CD4-positive, alpha-beta T cell treated with Interleukin-12 subunit alpha and Interleukin-12 subunit beta, for 1 hour (primary cell): Measurements from ENCODE around the gene HEMK1.

ENCODE experiments used
- DNase-seq: peaks from one replicate; pipeline ENCODE4 v3.0.0-alpha.2; 2020

HEMK1 gene

DNA sequence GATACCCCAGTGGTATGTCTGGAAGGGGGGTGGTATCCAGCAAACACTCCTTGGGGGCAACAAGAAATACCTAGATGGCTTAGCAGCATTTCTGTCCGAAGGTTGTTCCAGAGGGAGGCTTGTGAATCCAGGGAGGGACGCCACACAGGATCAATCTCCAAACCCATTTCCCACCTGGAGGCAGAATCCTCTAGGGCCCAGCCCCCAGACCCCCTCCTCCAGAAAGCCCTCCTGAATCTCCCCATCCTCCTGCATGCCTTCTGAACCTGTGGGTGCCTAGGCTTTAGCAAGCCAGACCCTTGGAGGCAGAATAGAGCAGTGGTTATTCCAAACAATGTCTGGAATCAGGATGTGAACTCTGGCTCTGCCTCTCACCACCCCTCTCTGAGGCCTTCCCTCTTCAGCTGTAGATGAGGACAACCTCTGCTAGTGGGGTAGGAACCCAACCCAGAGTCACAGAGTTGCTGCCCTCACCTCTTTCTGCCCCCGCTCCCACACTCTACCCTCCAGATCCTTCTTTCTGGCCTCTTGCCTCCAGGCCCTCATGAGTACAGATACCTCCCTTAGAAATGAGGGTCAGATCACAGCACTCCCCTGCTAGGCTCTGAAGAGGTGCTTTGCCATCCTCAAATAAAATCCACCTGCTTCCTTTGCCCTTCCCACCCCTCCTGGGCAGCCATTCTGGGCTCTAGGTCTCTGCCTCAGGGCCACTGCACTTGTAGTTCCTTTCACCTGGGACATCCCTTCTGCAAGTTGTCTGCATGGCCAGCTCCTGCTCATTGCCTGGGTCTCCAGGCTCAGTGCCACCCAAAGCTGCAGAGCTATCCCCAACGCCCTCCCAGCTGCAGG is 34.2 kb downstream of the HEMK1 start:
- no peak for DNase-seq

GRCh38 chr3:50604110-50604621 is 34.8 kb downstream of the HEMK1 start:
- no peak for DNase-seq

- DNase-seq, result no peak
These were observed 35.6 kb downstream of the HEMK1 start for GRCh38 chr3:50604628-50605588.

DNA sequence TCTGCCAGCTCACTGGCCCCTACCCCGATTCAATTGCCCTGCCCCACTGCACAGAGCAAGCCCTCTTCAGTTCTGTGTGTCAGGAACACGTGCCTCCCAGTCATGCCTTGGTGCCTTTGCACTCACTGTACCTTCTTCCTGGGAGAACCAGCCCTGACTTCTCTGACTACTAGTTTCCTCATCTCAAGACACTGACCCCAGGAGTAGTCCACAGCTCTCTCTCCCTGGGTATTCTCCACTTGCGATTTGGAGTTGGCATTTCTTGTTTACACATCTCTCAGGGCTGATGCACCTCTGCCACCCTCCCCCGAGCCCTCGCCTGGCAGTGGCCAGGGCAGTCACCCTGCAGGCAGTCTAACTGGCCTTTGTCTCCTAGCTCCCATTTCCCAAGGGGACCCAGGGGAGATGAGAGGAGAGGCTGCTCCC is 36.6 kb downstream of the HEMK1 start:
- no peak for DNase-seq

GRCh38 chr3:50606596-50606995 is 37.3 kb downstream of the HEMK1 start:
- DNase-seq, result peak; percentile 49

DNA sequence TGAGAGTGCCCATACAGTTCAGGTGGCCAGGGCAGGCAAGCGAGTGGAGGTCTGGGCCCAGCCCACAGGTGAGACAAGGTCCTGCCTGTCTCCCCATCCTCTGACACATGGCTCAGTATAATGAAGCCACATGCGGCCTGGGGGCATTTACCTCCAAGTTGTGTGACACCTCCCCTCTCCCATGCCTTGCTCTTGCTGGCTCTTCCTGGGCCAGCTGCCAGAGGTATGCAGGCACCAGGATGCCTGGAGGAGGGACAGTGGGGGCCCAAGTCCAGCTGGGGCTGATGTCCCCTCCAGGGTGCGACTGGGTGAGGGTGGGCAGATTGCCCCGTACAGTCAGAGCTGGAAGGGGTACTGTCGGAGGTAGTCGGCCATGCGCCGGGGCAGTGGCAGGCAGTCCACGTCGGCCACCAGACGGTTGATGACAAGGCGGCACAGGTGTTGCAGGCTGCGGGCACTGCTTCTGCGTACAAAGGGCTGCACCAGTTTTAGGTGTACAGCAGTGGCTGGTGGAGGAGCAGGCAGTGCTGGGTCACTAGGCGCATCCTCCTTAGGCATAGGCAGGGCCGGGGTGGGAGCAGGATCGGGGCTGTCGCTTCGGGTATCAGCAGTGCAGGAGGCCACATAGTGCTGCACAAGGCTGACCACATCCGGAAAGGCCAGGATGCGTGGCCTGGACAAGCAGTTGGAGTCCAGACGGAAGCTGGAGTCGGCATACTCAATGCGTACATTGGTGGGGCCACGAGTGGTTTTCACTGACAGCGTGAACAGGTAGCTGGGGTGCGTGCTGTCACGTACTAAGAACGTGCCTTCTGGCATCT is 38.2 kb downstream of the HEMK1 start:
- DNase-seq, result no peak

DNA sequence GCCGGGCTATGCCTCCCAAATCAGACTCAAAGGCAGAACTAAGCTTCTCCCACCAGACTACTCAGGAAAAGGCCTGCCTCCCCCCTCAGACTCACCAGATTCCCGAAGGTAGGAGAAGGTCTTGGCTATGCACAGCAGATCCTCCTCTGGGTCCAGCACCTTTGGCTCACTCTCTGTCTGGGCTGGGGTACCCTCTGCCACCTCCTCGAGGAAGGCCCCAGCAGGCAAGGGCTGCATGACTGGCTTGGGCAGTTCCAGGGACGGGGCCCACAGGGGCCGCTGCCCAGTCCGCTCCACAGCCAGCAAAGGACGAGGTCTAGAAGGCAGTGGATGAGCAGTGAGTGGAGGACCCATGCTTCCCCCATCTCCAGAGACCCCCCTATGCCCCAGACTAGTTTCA is 39.0 kb downstream of the HEMK1 start:
- DNase-seq, result no peak

DNA sequence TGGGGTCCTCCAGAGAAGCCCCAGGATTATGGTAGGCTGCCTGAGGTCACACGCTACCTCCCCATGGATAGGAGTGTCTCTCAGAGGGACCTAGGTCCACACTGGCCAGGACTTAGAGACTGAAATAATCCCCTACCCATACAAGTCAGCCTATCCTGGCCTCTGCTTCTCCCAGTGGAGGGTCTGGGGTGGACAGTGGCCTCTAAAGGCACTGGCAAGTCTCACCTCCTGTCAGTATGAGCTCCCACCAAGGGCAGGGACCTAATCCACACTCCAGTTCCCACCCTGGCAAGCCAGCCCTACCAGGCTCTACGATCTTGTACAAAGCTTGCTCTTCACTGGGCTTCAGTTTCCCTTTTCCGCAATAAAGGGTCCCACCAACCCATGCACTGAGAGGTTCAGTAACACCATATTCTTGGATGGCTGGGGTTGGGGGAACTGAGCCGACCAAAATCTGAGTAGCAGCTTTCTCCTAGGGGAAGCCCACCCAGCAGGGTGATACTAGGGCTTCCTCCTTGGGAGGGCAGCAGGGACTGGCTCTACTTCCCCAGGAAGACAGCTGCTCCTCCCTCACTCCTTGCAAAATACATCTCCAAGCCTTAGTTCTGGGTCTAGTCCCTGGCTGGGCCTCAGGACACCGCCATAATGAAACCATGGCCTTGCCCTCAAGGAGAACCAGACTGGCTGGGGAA is 39.9 kb downstream of the HEMK1 start:
- DNase-seq, result no peak

DNA sequence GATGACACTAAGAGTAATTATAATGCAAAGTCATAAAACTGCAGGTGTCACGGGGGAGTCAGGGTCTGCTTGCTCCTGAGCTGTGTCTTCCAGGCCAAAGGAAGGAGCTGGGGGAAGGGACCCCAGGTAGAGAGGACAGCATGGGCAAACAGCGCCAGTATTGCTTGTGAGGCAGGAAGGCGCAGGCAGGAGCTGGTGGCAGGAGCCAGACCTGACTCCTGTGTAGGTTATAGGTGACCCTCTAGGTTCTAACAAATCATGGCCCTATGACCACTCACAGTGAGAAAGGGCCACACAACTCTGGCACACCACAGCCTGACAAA is 40.4 kb downstream of the HEMK1 start:
- no peak for DNase-seq

DNA sequence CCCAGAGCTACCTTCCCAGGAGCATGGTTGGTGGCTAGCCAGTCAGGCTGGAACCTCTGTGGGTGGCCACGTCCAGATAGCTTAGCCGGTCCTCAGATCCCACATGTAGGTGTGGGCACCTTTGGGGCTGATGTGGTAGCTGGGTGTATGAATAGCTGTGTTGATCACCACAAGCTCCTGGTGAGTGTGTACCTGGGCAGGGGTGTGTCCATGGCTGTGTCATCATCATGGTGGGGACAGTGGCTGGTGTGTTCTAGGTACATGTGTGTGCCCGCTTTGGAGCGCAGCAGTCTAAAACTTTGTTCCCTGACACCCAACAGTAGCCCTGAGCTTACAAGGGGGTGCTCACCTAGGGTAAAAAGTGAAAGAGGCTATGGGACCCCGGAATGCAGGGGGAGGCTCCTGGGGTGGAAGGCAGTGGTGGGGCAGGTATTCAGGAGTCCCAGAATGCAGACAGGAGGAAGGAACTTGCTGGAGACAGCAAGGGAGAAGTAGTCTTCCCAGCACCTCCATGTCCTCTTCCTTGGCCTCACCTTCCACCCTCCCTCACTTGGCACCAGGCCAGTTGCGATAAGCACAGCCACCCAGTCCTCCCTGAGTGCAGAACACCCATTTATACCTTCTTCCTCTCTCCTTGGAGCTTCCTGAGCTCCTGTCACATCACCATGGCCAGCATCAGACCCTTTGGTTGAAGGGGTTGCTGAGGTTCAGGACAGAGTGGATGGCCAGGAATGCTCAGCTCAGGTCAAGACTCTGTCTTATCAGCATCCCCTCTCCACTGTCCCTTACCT is 41.1 kb downstream of the HEMK1 start:
- no peak for DNase-seq

DNA sequence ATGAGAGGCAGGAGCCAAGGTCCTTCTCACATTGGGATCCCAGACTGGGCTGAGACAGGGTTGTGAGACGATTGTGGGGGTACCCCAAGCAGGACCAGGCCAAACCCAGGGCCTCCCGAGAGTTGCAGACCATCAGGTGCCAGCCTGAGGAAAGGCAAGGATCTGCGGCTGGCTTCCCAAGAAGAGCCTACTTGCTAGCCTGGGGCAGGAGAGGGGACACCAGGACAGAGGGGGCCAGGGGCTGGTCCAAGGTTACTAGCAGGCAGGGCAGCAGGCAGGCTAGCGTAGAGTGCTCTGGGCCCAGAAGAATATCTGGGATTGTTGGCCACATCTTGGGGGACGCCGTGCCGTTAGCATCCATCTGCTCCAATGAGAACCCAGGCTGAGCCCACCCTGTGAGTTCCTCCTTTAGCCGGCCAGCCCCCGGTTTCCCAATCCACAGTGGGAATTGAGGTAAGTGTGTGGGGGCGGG is 41.7 kb downstream of the HEMK1 start:
- no peak for DNase-seq

DNA sequence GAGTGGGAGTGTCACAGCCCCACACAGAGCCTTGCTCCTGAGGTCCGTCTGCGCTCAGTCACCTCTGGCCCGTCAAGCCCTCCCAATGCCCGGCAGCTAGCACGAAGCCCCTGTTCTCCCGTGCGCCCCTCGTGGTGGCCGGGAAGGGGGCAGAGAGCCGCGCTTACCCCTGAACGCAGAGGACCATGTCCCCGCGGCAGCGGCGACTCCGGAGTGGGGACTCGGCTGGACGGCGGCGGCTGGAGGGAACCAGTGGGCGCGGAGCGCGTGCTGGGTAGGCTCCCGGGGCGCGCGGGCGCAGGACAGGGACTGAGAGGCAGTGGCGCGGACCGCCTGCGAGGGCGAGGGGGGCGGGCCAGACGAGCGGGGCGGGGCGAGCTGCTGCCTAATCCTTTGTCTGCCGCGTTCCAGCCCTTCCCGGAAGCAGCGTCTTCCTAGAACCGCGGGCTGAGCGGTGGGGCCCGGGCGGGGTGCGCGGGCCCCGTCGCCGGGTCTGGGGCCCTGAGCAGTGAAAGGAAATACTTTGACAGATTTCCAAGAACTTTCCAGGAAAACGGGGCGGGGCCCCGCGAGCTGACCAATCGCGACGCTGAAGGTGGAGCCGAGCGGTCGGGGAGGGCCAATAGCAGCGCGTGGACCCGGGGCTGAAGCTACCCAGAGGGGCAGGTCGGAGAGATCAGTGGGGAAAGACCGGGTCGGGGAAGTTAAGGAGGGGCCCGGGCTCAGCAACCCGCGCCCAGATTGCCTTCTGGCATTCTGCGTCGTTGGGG is 42.3 kb downstream of the HEMK1 start, which contains the start of gene CISH:
TSS of gene CISH (minus strand) at position 311 of the 770 bp plus-strand sequence. CDS start at position 187, 124 bp downstream.
- peak; percentile 95 for DNase-seq

DNA sequence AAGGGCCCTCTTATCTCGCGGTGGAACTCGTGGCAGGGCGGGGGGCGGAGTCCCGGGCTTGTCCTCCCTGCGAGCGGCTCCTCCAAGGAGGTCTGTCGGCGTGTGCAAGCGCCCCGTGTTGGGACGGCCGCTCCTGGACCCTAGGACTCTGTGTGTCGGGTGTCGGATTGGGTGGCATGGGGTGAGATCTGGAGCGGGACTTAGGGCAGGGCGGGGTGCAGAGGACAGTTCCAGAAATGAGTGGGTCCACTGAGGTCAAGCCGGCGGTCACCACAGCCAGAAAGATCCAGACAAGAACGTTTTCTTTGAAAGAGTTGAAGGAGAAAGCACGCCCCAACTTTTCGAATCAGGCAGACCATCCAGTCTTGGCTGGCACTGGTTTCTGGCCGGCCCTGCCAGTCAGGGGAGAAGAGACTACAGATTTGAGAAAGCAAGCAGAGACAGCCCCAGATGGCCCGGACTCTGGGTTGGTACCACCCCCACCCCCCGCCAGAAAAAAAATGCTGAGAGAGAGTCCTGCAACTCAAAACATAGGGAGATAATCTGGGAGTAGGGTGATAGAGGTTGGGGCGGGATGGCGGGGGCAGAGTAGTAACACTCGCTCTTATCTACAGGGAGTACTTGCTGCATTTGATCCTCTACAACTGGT is 43.0 kb downstream of the HEMK1 start:
- no peak for DNase-seq

GRCh38 chr3:50612970-50613846 is 43.9 kb downstream of the HEMK1 start:
- no peak for DNase-seq

GRCh38 chr3:50615190-50615589 is 45.9 kb downstream of the HEMK1 start:
- no peak for DNase-seq

GRCh38 chr3:50616003-50616769 is 46.9 kb downstream of the HEMK1 start:
- peak; percentile 86 for DNase-seq

DNA sequence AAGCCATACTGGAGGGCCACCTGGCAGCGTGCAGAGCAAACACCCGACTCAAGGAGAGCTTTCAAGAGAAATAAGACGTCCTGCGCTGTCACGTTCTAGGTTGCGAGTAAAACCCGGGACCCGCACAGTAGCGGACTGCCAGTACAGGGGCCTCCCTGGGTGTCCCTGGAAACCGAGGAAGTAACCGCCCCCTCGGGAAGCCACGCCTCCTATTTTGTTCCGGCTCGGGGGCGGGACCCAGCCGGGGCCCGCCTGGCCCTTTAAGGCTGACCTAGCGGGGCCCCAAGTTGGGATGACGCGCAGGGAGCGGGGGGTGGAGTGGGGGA is 47.4 kb downstream of the HEMK1 start:
- DNase-seq, result peak; percentile 95
